Measurements from ENCODE around the gene PPP1R1A.

Gene PPP1R1A

DNA sequence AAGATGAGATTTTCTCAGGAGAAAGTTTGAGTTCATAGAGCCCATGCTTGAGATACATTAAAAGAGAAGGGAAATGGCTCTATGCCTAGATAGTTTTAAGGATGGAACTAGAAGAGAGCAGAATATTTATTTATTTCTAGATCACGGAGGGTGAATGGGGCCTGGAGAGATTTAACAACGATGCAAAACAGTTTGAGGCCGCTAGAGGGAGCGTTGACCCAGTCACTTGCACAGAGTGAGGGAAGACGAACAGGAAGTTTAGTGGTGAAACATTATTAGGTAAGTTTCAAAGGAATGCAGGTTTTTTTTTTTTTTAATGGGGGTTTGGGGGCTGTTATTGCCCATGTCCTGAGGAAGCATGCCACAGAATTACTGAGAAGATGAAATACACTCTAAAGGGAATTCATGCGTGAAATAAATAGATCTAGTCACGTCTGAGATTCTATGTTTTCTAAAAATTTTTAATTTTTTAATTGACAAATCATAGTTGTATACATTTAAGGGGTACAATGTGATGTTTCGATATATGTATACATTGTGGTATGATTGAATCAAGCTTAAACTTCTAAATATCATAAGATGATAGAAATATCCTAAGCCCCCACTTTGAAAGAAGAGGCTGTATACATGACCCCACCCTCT is 14.8 kb upstream of the PPP1R1A start:
- DNase-seq = no peak

- DNase-seq = no peak
Measured at GRCh38 chr12:54602661-54603060, 14.2 kb upstream of the PPP1R1A start.

DNA sequence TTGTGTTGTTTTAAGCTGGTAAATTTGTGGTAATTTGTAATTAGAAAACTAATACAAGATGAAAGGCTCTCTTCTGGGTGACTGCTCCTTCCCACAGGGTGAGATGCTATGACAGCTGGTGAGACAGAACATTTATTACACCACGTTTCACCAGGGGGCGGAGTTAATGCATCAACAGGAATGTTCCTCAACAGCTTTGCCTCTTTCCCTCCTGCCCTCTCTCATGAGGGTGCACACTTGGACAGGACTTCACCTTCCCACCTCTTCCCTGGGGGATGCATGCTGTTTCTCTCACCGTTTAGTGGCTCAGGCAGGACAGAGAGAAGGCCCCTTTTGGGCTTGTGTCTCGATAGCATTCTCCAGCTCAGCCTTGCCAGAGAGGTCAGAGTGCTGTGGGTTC is 13.4 kb upstream of the PPP1R1A start:
- DNase-seq = no peak

- DNase-seq = no peak
Measured at GRCh38 chr12:54598970-54599369, 10.5 kb upstream of the PPP1R1A start.

- no peak for DNase-seq
Measured at GRCh38 chr12:54596526-54596946, 8.1 kb upstream of the PPP1R1A start.

DNA sequence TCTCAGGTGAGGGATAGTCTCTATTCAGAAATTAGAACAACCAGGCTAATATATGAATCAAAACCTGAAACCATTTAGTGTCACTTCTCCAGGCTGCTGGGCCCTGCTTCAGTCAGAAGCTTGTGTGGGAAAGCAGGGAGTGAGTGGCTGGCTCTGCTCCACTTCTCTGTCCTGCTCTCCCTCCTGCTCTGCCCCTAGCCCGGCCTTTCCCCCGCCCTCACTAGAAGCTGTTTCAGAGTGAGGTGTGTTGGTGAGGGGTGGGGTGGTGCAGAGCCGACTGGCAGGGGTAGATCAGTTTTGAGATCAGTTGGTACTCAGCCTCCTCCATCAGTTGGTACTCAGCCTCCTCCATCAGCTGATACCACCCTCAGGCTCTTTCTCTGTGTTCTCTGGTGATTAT is 7.0 kb upstream of the PPP1R1A start:
- no peak for DNase-seq

DNA sequence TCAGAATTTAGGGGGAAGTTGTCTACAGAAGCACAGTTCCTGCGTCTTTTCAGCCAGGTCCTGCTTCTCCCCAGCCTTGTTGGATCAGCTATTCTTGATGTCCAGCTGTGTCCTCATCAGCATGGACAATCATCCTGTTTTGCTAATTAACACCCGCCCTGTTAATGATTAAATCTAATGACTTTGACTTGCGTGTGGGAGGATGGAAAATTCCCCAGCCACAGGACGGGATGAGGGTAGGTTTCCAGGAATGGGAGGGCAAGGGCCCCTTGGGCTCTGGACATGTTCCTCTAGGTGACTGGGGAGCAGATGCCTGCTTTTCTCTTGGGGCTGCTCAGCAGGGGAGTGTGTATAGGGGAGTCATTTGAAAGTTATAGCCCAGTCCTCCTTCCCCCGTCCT is 5.3 kb upstream of the PPP1R1A start:
- DNase-seq = no peak

GRCh38 chr12:54593135-54593534 is 4.7 kb upstream of the PPP1R1A start:
- DNase-seq = no peak

GRCh38 chr12:54592316-54592715 is 3.9 kb upstream of the PPP1R1A start:
- no peak for DNase-seq

DNA sequence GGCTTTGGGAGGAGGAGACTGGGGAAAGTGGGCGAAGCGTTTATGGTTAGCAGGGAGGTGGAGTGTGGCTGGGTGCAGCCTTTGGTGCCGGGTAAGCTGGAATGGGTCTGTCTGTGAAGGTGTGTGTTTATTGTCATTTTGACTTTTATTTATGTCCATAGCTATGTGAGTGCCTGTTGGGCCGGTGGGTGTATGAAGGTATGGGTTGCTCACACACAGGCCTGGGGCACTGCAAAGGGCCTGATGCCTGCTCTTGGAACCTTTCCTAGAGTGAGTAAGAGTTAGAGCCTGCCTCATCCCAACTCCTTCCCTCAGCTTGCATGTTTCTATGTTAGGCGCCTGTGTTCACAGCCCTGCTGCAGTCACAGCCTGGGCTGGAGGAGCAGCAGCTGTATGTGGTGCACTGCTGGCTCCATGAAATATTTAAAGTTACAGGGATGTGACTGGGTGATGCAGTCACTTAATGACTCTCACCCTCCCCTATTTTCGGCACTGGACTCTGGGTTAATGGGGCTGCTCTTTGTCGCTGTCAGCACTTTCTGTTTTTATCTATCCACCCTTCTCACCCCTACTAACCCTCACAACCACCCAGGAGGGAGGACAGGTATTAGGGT is 2.6 kb upstream of the PPP1R1A start:
- no peak for DNase-seq

DNA sequence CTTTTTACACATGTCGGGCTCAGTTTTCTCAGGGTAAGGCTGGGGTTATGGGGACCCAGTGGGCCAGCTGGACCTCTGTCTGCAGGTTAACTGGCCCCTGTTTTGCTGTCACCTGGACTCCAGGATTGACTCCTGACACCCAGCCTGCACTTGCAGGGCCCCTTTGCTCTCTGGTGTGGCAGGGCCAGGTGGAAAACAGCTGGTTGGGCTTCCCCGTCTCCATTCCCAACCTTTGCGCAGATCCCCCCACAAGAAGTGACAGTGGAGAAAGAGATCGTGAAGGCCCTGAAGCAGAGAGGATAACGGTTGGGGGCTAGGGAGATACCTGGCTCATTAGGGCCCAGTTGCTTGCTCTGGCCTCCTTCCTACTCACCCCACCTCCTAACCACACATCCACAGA is 1.5 kb upstream of the PPP1R1A start:
- DNase-seq = no peak

GRCh38 chr12:54588890-54589267 is 420 bp upstream of the PPP1R1A start:
- no peak for DNase-seq

- DNase-seq = no peak
Measured at GRCh38 chr12:54587315-54587873, 1.1 kb downstream of the PPP1R1A start.

DNA sequence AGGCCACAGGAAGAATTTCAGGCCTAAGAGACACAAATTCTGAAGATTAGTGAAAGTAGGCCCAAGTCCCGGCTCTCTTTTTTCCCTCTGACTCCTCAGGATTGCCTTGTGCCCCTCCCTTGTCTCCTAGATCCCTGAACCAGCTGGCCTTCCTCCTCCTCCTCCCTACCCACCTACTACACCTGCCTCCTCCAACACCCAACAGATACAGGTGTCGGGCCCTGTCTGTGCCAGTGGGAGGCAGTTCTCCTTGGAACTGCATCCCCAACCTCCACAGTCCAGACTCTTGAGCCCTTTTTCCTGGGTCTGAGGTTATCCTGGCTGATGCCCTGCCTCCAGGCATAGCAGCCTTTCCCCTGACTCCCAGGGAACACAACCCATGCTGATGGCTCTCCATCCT is 1.8 kb downstream of the PPP1R1A start:
- DNase-seq = no peak

DNA sequence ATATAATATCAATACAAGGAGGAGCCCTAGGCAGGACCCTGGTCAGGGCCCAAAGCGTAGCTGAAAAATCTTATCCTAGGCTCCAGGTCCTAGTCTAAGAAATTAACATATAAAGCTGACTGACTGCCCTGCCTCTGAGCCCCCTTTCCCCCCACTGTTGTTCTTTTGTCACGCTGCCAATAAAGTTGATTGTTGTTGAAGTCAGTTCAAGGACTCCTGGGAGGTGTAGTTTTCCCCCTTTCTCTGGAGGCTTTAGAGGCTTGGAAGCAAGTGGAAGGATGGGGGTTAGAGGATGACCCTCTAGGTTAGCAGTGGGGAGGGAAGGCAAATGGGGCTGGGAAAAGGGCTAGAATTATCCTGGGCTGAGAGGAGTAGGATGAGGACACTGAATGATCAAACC is 3.2 kb downstream of the PPP1R1A start:
- no peak for DNase-seq

GRCh38 chr12:54584128-54584527 is 4.3 kb downstream of the PPP1R1A start:
- no peak for DNase-seq

- no peak for DNase-seq
Measured at GRCh38 chr12:54583726-54584125, 4.7 kb downstream of the PPP1R1A start.

- DNase-seq = no peak
Measured at GRCh38 chr12:54581412-54581811, 7.0 kb downstream of the PPP1R1A start.

DNA sequence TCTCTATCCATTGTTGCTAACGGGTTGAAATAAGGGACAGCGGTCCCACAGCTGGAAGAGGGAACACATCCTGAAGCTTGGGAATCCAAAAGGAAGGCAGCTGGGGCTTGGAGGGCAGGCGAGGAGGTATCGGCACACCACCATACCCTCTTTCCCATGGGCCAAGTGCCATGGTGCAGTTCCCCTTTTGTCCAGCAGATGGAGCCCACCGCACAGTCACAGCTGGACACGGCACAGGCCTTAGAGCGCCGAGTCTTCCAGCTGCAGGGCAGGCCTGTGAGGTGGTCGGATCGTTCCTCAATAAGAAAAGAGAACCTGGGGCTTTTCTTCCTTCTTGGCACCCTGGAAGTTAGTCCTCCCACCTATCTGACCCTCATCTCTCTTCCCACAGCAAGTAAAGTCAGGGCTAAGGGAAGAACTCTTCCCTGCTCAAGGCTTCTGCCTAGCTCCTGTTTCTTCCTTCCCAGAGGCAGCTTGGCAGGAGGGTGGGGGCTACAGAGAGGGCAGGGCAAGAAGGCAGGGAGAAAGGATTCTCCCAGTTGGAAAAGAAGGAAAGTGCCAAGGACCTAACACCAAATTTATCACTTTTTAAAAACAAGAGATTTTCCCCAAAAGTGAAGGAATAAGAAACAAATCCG is 8.6 kb downstream of the PPP1R1A start:
- peak; percentile 39 for DNase-seq

DNA sequence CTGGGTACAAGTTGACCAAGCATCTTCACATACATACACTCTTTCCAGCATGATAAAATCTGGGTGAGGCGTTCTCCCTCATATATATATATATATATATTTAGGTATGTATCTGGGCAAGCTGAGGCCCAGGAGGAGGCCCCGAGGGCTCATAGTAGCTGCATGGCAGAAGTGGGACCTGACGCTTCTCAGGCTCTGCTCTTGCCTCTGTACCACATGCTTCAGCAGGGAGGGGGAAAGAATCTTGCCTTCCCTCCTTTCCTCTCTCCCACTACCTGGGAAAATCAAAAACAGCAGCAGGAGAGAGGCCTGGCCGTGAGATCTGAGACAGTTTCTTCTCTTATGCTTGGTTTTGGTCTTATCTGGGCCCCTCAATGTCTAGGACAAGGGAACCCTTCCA is 9.2 kb downstream of the PPP1R1A start:
- no peak for DNase-seq

DNA sequence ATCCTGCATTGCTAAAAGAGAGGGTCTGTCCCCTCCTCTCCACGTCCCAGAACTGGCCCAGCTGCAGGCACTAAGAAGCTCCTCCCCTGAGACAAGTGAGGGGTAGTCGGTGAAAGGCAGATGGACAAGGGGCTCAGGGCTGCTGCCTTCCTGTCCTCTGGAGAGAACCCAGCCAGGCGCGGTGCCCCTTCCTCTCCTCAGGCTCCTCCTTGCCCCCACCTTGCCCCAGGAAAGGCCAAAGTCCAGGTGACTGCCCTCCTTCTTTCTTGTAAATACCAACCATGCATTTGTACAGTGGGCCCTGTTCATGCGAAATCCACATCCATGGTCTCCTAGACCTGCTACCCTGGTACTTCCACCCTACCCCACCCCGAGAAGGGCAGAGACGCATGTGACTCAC is 9.7 kb downstream of the PPP1R1A start:
- DNase-seq = no peak

DNA sequence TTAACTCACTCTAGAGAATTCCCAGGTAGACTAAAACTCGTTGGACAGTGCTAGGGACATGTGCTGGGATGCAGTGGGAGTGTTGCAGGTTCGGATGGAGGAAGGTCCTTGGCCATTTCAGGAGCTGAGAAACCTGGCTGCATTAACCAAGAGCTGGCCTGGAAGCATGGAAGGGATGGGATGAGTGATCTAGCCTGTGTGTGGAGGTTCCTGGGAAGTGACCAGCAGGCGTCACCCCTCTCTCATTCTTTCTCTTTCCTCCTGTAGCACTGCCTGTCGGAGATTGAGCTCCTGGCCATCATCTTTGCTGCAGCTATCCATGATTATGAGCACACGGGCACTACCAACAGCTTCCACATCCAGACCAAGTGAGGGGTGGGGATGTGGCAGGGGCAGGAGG is 15.6 kb downstream of the PPP1R1A start:
- DNase-seq = no peak

DNA sequence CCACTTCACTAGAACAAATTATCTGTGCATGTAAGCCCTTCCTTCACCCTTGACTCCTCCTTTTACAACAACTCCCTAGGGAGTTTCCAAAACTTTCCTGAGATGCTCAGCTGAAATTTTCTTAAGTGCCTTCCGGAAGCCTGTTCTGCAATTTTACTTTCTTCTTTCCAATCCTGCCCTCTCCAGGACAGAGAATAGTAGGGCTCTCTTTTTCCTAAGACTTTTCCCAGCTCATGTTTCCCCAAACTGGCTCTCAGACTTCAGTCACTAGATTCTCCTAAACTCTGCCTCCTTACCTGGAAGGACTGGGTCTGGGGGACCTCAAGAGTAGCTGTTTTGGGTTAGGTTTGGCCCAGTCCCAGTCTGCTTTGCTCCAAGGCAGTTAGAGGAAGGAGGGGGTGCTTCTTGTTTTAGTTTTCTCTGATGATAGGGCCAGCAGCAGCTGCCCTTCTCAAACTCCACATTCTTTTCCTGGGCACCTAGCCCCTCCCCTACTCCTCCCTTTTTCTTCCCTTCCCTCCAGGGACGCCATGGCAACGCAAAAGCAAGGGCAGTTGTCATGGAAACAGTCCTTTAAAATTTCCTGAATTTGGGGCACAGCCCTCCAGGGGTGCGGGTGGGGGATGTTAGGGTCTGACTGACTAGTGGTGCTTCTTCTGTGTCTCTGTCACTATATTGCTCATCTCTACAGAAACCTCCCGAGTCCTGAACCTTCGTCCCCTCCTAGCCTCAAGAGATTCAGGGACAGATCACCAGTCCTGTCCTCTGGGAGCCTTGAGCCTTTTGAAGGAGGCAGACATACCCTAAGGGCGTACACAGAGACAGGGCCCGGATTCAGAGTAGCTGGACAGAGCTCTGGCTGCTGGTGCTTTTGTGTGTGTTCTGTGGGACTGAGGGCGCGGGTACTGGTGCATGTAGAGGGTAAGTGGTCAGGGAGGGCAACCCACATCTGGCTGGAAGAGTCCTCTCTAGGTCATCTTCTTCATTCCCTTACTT is 17.0 kb downstream of the PPP1R1A start:
- no peak for DNase-seq

Data from GOT3 (cell line).